ENCODE measurements around the gene ATP11A. TPM values are rescaled to one million over a fixed set of nuclear protein-coding genes. Genes with fewer than 3 reads are reported as not detected.

ATP11A gene
- total and polyA plus RNA-seq, 2 experiments from 2014 or later: 4.9 to 5.0 TPM

DNA sequence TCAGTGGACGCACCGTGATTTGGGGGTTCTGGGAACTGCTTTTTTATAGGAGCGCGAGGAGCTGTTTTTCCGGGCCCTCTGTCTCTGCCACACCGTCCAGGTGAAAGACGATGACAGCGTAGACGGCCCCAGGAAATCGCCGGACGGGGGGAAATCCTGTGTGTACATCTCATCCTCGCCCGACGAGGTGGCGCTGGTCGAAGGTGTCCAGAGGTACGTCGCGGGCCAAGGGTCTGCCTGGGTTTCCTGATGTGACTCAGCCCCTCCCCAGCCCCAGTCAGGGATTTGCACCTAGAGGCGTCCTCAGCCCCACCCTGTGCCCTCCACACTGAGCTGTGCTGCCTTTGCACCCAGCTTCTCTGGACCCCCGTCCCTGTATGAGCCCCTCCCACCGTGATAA is 143.0 kb downstream of the ATP11A start:
- Histone ChIP-seq H3K4me3 (no peak overlapping the region), H3K4me1 (ENCODE audit: insufficient read depth) (no peaks in the 10 kb centered on the region), H3F3A (ENCODE audit: insufficient read depth) (no peaks in the 10 kb centered on the region), H2AFZ (no peak overlapping the region), H4K20me1 (ENCODE audit: insufficient read depth) (no peaks in the 10 kb centered on the region), H3K9me2 (ENCODE audit: insufficient read depth) (no peaks in the 10 kb centered on the region), H3K4me2 (ENCODE audit: unreplicated experiment) (no peak overlapping the region), H3K27me3 (replicated peaks; ENCODE audit: insufficient read depth) (no peaks in the 10 kb centered on the region), H3K27ac (no peak overlapping the region), H3K36me3 (ENCODE audit: low read depth) (no peaks in the 10 kb centered on the region; the same call in 1 of the 2 replicates), H3K79me2 (ENCODE audit: insufficient read depth) (no peaks in the 10 kb centered on the region), H3K9me3 (ENCODE audit: low read depth) (no peaks in the 10 kb centered on the region), H3K9ac (no peak overlapping the region)
- WGBS, 2 experiments (ENCODE audit: low coverage in 1 of 2, low lambda C conversion rate in 2 of 2, missing lambda C conversion rate in 2 of 2): 97% methylated on average over 21 to 23 of the region's 23 CpGs
- in situ Hi-C loops (cut with MboI): no loop called here
- no peak for DNase-seq
- TF ChIP-seq EZH2 (IDR thresholded peaks at IDR 0.05; ENCODE audit: insufficient read depth, poor library complexity, severe bottlenecking) (no peak), EZH2phosphoT487 (IDR thresholded peaks at IDR 0.05; ENCODE audit: insufficient read depth, low read depth) (no peak)

DNA sequence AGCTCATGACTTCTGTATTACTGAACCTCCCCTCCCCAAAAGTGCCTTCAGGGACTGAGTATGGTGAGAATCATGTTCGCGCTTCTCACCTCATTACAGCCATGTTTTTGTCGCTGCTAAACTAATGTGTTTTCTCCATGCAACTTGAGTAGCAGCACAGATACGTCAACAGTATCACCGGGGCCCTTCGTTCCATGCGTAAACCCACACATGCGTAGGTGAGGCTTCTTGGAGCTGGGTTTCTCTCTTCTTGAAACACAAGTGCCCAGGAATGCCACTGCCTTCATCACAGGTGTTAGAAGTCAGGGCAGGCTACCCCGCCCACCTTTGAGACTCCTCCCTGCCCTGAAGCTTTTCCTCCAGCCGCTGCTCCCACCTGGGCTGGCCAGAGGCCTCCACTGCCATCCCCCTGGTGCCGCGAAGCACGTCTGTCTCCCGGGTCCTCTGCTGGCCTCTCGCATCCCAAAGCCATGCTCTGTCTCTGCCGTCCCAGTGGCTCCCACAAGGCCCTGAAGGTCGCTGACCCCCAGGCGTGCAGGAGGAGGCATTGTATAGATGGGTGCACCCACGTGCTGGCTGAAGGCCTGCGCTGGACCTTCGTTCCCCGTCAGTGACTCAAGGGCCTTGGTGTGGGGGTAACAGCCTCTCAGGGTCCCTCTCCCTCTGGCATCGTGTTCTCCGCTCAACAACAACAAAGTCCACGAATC is 143.9 kb downstream of the ATP11A start:
- H3K9ac ChIP-seq: no peak overlapping the region
- no peaks in the 10 kb centered on the region for H3F3A ChIP-seq (ENCODE audit: insufficient read depth)
- no peak overlapping the region for H3K4me2 ChIP-seq (ENCODE audit: unreplicated experiment)
- no peaks in the 10 kb centered on the region for H3K27me3 ChIP-seq (replicated peaks; ENCODE audit: insufficient read depth)
- H3K9me2 ChIP-seq (ENCODE audit: insufficient read depth): no peaks in the 10 kb centered on the region
- H3K4me3 ChIP-seq: no peak overlapping the region
- H4K20me1 ChIP-seq (ENCODE audit: insufficient read depth): no peaks in the 10 kb centered on the region
- TF ChIP-seq EZH2phosphoT487 (IDR thresholded peaks at IDR 0.05; ENCODE audit: insufficient read depth, low read depth) (no peak), EZH2 (IDR thresholded peaks at IDR 0.05; ENCODE audit: insufficient read depth, poor library complexity, severe bottlenecking) (no peak)
- no peaks in the 10 kb centered on the region for H3K79me2 ChIP-seq (ENCODE audit: insufficient read depth)
- in situ Hi-C loops (cut with MboI): no loop called here
- no peak overlapping the region for H2AFZ ChIP-seq
- H3K9me3 ChIP-seq (ENCODE audit: low read depth): no peaks in the 10 kb centered on the region
- WGBS, 2 experiments (ENCODE audit: low coverage in 1 of 2, low lambda C conversion rate in 2 of 2, missing lambda C conversion rate in 2 of 2): 96% methylated on average over 25 of the region's 25 CpGs
- no peak for DNase-seq
- no peaks in the 10 kb centered on the region; the same call in 1 of the 2 replicates for H3K36me3 ChIP-seq (ENCODE audit: low read depth)
- no peaks in the 10 kb centered on the region for H3K4me1 ChIP-seq (ENCODE audit: insufficient read depth)
- H3K27ac ChIP-seq: no peak overlapping the region

DNA sequence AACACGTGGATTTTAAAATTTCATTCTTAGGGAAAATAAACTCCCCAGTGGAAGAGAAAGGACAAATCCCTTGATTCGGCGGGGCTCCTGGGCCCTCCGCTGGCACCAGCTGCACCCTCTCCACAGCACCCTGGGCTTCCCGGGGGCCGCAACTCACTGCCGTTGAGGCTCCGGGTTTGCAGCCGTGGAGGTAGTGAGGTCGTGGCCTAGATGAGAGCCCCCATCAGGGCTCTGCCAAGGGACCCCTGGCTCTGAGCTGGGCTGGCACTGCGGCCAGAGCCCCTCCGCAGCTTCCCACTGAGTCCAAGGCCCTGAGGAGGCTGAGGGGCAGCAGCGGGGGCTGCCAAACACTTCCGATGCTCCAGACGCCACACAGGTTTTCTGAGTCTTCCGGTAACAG is 145.5 kb downstream of the ATP11A start:
- in situ Hi-C loops (cut with MboI): no loop called here
- Histone ChIP-seq H3K27me3 (replicated peaks; ENCODE audit: insufficient read depth) (no peaks in the 10 kb centered on the region), H3F3A (ENCODE audit: insufficient read depth) (0 out of 2 replicates have a peak, but pooled peaks cover 6% of the 10 kb centered on the region), H2AFZ (no peak overlapping the region), H3K36me3 (ENCODE audit: low read depth) (no peaks in the 10 kb centered on the region; the same call in 1 of the 2 replicates), H4K20me1 (ENCODE audit: insufficient read depth) (no peaks in the 10 kb centered on the region), H3K4me2 (ENCODE audit: unreplicated experiment) (no peak overlapping the region), H3K4me1 (ENCODE audit: insufficient read depth) (no peaks in the 10 kb centered on the region), H3K79me2 (ENCODE audit: insufficient read depth) (no peaks in the 10 kb centered on the region), H3K9me2 (ENCODE audit: insufficient read depth) (no peaks in the 10 kb centered on the region), H3K9ac (no peak overlapping the region), H3K4me3 (no peak overlapping the region), H3K9me3 (ENCODE audit: low read depth) (no peaks in the 10 kb centered on the region), H3K27ac (no peak overlapping the region)
- WGBS, 2 experiments (ENCODE audit: low coverage in 1 of 2, low lambda C conversion rate in 2 of 2, missing lambda C conversion rate in 2 of 2): 82 to 84% methylated on average over 15 to 16 of the region's 16 CpGs
- DNase-seq: no peak
- no peak for TF ChIP-seq EZH2 (IDR thresholded peaks at IDR 0.05; ENCODE audit: insufficient read depth, poor library complexity, severe bottlenecking)
- TF ChIP-seq EZH2phosphoT487 (IDR thresholded peaks at IDR 0.05; ENCODE audit: insufficient read depth, low read depth): no peak

DNA sequence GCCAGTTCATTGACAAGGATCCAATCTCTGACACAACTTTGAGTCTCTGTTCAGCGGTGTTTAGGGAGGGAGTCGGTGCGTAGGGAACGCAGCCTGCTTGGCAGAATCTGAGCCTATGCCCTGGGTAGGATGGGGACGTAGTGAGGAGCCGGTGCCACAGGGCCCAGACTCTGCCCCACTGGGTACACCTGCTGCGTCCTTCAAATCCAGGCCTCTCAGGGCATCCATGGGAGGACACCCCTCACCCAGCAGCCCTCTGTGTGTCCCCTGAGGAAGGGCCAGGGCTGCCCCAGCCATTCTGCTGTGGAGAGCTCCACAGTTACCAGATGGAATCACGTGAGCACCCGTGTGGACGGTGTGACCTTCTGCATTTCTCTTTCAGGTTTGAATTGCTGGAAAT is 146.0 kb downstream of the ATP11A start:
- Histone ChIP-seq H3K9me3 (ENCODE audit: low read depth) (no peaks in the 10 kb centered on the region), H3K9me2 (ENCODE audit: insufficient read depth) (no peaks in the 10 kb centered on the region), H3K9ac (no peak overlapping the region), H3K4me3 (no peak overlapping the region), H2AFZ (no peak overlapping the region), H4K20me1 (ENCODE audit: insufficient read depth) (no peaks in the 10 kb centered on the region), H3K27ac (no peak overlapping the region), H3K4me1 (ENCODE audit: insufficient read depth) (no peaks in the 10 kb centered on the region), H3K4me2 (ENCODE audit: unreplicated experiment) (no peak overlapping the region), H3F3A (ENCODE audit: insufficient read depth) (0 out of 2 replicates have a peak, but pooled peaks cover 6% of the 10 kb centered on the region), H3K36me3 (ENCODE audit: low read depth) (no peaks in the 10 kb centered on the region; the same call in 1 of the 2 replicates), H3K79me2 (ENCODE audit: insufficient read depth) (no peaks in the 10 kb centered on the region), H3K27me3 (replicated peaks; ENCODE audit: insufficient read depth) (no peaks in the 10 kb centered on the region)
- no peak for TF ChIP-seq EZH2phosphoT487 (IDR thresholded peaks at IDR 0.05; ENCODE audit: insufficient read depth, low read depth)
- TF ChIP-seq EZH2 (IDR thresholded peaks at IDR 0.05; ENCODE audit: insufficient read depth, poor library complexity, severe bottlenecking): no peak
- in situ Hi-C loops (cut with MboI): no loop called here
- 95 to 96% methylated on average over 9 to 10 of the region's 10 CpGs for WGBS, 2 experiments (ENCODE audit: low coverage in 1 of 2, low lambda C conversion rate in 2 of 2, missing lambda C conversion rate in 2 of 2)
- DNase-seq: no peak
